A549 treated with dexamethasone at 1 μM for 4 hours (cell line): ENCODE measurements around the gene ZNF564. TPM values are rescaled to one million over a fixed set of nuclear protein-coding genes. Genes with fewer than 3 reads are reported as not detected.

Experiments used
- total RNA-seq: library from RNA; stranded (reverse); fragments of 200-300 nt; extraction: Qiagen RNA extraction; gene quantifications from 5 replicates; pipeline ENCODE4 v1.2.3, GENCODE V29; 2022

ZNF564 gene
- total RNA-seq: 1.6 to 2.0 TPM (median 1.8 TPM) in 5 replicates

GRCh38 chr19:12551060-12551832 lies at the start of gene ZNF564:
TSS of gene ZNF564 (minus strand) at chr19:12551482. CDS start at chr19:12551332, 150 bp downstream.

GRCh38 chr19:12484371-12485051 lies 66.8 kb downstream of the ZNF564 start, which contains the start of gene ZNF709:
TSS of gene ZNF709 (minus strand) at chr19:12484816. CDS start at chr19:12484657, 159 bp downstream.

Other genes with a start within 250 kb of the ZNF564 start
- not detected in 5 replicates for gene ZNF563, start 217.8 kb downstream of the ZNF564 start, total RNA-seq
- gene ZNF442, start 185.8 kb downstream of the ZNF564 start, total RNA-seq: not detected in 5 replicates
- 1.3 to 1.6 TPM (median 1.3 TPM) in 5 replicates for gene ZNF799, start 150.2 kb downstream of the ZNF564 start, total RNA-seq
- gene ZNF443, start 110.5 kb downstream of the ZNF564 start, total RNA-seq: 0.79 to 1.3 TPM (median 1.1 TPM) in 5 replicates
- 0.02 TPM in 1 of 5 replicates, not detected in the others for gene ZNF709, start 66.7 kb downstream of the ZNF564 start, total RNA-seq
- 0.65 to 1.1 TPM (median 0.98 TPM) in 5 replicates for gene ZNF490, start 59.3 kb upstream of the ZNF564 start, total RNA-seq
- 4.9 to 7.1 TPM (median 5.5 TPM) in 5 replicates for gene ZNF791, start 59.4 kb upstream of the ZNF564 start, total RNA-seq
- gene MAN2B1, start 115.3 kb upstream of the ZNF564 start, total RNA-seq: 13.7 to 25.0 TPM (median 23.7 TPM) in 5 replicates
- 8.3 to 9.7 TPM (median 9.3 TPM) in 5 replicates for gene WDR83, start 115.3 kb upstream of the ZNF564 start, total RNA-seq
- gene DHPS, start 130.4 kb upstream of the ZNF564 start, total RNA-seq: 36.5 to 47.0 TPM (median 44.5 TPM) in 5 replicates
- gene GNG14, start 136.5 kb upstream of the ZNF564 start, total RNA-seq: not detected in 5 replicates
- 9.2 to 12.1 TPM (median 10.9 TPM) in 5 replicates for gene FBXW9, start 145.1 kb upstream of the ZNF564 start, total RNA-seq
- gene TNPO2, start 172.4 kb upstream of the ZNF564 start, total RNA-seq: 23.9 to 33.4 TPM (median 31.7 TPM) in 5 replicates
- gene TRIR, start 183.2 kb upstream of the ZNF564 start, total RNA-seq: 165 to 236 TPM (median 222 TPM) in 5 replicates
- gene GET3, start 186.0 kb upstream of the ZNF564 start, total RNA-seq: 77.5 to 102 TPM (median 93.7 TPM) in 5 replicates
- 2.1 to 4.3 TPM (median 3.0 TPM) in 5 replicates for gene BEST2, start 200.3 kb upstream of the ZNF564 start, total RNA-seq
- 7.3 to 12.1 TPM (median 10.7 TPM) in 5 replicates for gene HOOK2, start 224.1 kb upstream of the ZNF564 start, total RNA-seq
- gene JUNB, start 240.0 kb upstream of the ZNF564 start, total RNA-seq: 121 to 230 TPM (median 188 TPM) in 5 replicates